GM21390 (cell line): ENCODE results near the gene KCNQ5.
"Not testable (repeated sequence)": the region's sequence is repeated elsewhere in the genome, so short reads cannot be mapped to it uniquely, and the experiment has no call there.

ENCODE experiments used
- ATAC-seq: cut with Tn5 transposase; IDR thresholded peaks from one replicate; pipeline ENCODE4 v1.9.1; 2021; ENCODE audit not compliant: unreplicated experiment

Gene KCNQ5

GRCh38 chr6:72890233-72890632, 268.4 kb downstream of the KCNQ5 start:
- ATAC-seq = no peak

- ATAC-seq = no peak
These were observed 268.8 kb downstream of the KCNQ5 start for GRCh38 chr6:72890671-72891070.

- no peak for ATAC-seq
These were observed 271.0 kb downstream of the KCNQ5 start for GRCh38 chr6:72892901-72893300.

GRCh38 chr6:72894091-72894490, 272.2 kb downstream of the KCNQ5 start:
- no peak for ATAC-seq

GRCh38 chr6:72898313-72898712, 276.4 kb downstream of the KCNQ5 start:
- not testable (repeated sequence) for ATAC-seq

- no peak for ATAC-seq
These were observed 284.0 kb downstream of the KCNQ5 start for GRCh38 chr6:72905705-72906478.

GRCh38 chr6:72911463-72912155, 289.7 kb downstream of the KCNQ5 start:
- no peak for ATAC-seq

- no peak for ATAC-seq
These were observed 291.9 kb downstream of the KCNQ5 start for GRCh38 chr6:72913797-72914196.

GRCh38 chr6:72916298-72916697, 294.4 kb downstream of the KCNQ5 start:
- ATAC-seq = no peak

GRCh38 chr6:72916906-72917305, 295.0 kb downstream of the KCNQ5 start:
- no peak for ATAC-seq

- no peak for ATAC-seq
These were observed 300.5 kb downstream of the KCNQ5 start for GRCh38 chr6:72922401-72922800.

- no peak for ATAC-seq
These were observed 303.3 kb downstream of the KCNQ5 start for GRCh38 chr6:72925136-72925535.

GRCh38 chr6:72930556-72931132, 308.8 kb downstream of the KCNQ5 start:
- ATAC-seq = no peak

GRCh38 chr6:72931325-72931887, 309.5 kb downstream of the KCNQ5 start:
- ATAC-seq = no peak

- ATAC-seq = no peak
These were observed 311.4 kb downstream of the KCNQ5 start for GRCh38 chr6:72933233-72933632.

GRCh38 chr6:72936766-72937559, 315.1 kb downstream of the KCNQ5 start:
- no peak for ATAC-seq

GRCh38 chr6:72938104-72938503, 316.2 kb downstream of the KCNQ5 start:
- ATAC-seq = no peak

GRCh38 chr6:72939004-72939403, 317.1 kb downstream of the KCNQ5 start:
- no peak for ATAC-seq

- ATAC-seq = no peak
These were observed 318.4 kb downstream of the KCNQ5 start for GRCh38 chr6:72940265-72940664.

GRCh38 chr6:72941263-72941662, 319.4 kb downstream of the KCNQ5 start:
- ATAC-seq = no peak

- ATAC-seq = no peak
These were observed 319.9 kb downstream of the KCNQ5 start for GRCh38 chr6:72941751-72942150.
